HL-60 (cell line): Measurements from ENCODE around the gene MTHFD1L.

ENCODE experiments used
- GABPA ChIP-seq: IDR thresholded peaks from 2 replicates; pipeline ENCODE4 v1.6.1; 2012; ENCODE audit warnings: low read depth
- POLR2AphosphoS5 ChIP-seq: IDR thresholded peaks from 2 replicates; pipeline ENCODE4 v1.6.1; 2012; ENCODE audit warnings: low read depth
- REST ChIP-seq: IDR thresholded peaks from 2 replicates; pipeline ENCODE4 v1.6.1; 2012; ENCODE audit warnings: low read depth; ENCODE audit not compliant: insufficient replicate concordance
- SPI1 ChIP-seq: IDR thresholded peaks from 2 replicates; pipeline ENCODE4 v1.6.1; 2012; ENCODE audit warnings: low read depth, mild to moderate bottlenecking, borderline replicate concordance
- TF ChIP-seq, protein P1 (sequence below): IDR thresholded peaks from one replicate; pipeline ENCODE4 v1.5.1; 2011; ENCODE audit warnings: low read length, control low read depth, inconsistent platforms; ENCODE audit not compliant: insufficient read depth

- TF ChIP-seq, protein P1, sequence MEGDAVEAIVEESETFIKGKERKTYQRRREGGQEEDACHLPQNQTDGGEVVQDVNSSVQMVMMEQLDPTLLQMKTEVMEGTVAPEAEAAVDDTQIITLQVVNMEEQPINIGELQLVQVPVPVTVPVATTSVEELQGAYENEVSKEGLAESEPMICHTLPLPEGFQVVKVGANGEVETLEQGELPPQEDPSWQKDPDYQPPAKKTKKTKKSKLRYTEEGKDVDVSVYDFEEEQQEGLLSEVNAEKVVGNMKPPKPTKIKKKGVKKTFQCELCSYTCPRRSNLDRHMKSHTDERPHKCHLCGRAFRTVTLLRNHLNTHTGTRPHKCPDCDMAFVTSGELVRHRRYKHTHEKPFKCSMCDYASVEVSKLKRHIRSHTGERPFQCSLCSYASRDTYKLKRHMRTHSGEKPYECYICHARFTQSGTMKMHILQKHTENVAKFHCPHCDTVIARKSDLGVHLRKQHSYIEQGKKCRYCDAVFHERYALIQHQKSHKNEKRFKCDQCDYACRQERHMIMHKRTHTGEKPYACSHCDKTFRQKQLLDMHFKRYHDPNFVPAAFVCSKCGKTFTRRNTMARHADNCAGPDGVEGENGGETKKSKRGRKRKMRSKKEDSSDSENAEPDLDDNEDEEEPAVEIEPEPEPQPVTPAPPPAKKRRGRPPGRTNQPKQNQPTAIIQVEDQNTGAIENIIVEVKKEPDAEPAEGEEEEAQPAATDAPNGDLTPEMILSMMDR = no peak
- TF ChIP-seq REST (no peak), POLR2AphosphoS5 (no peak), SPI1 (no peak), GABPA (no peak)
Measured at GRCh38 chr6:151018046-151018445, 152.5 kb downstream of the MTHFD1L start.
